ENCODE data around the gene SERPINB6. TPM values are rescaled to one million over a fixed set of nuclear protein-coding genes. Genes with fewer than 3 reads are reported as not detected.

The SERPINB6 gene
- total and polyA plus RNA-seq, 9 of the 15 experiments (the other 6 are each of a cell fraction or from before 2014, with no cell fraction given), result 86.6 to 211 (median 143) TPM

DNA sequence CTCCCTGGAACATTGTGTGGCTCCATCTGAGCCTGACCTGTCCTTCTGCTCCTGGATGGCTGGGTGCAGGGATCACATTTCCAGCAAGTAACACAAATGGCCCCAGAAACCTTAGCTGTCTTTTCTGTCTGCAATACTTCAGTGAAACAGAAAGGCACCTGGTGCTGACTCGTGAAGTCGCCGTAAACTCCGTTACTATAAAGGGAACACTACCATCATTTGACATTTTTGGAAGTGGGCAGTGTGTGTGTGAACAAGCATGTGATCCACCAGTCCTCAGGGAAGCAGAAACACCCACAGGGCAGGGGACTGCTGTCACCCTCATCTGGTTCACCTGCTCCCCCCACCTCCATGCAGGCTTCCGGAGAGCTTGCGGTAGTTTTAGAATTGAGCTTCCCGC, 23.9 kb downstream of the SERPINB6 start:
- DNase-seq (ENCODE audit: extremely low read depth in 1 of 4, low spot score in 3 of 4) (no peak), ATAC-seq (no peak), FAIRE-seq (no peak)
- Histone ChIP-seq H4K20me1 (replicated peaks; ENCODE audit: control insufficient read depth, insufficient read depth, low read length) (no peaks in the 10 kb centered on the region), H3K9me3 (replicated peaks; ENCODE audit: control insufficient read depth, insufficient read depth, low read depth, low read length) (no peaks in the 10 kb centered on the region), H3K4me3 (no peak overlapping the region), H3K4me1 (replicated peaks in 1 of 2; ENCODE audit: control insufficient read depth in 2 of 2, insufficient read depth in 2 of 2, low read length in 2 of 2) (peaks cover 27 to 29% of the 10 kb centered on the region in 2 experiments), H3K79me2 (ENCODE audit: control insufficient read depth, insufficient read depth, low read length) (no peaks in the 10 kb centered on the region), H3K9ac (ENCODE audit: insufficient read depth in 1 of 2, low read depth in 2 of 2, low read length in 2 of 2) (peak overlapping the region in 1 of 2 experiments; percentile 31; a peak in 1 of 4 replicates), H3K36me3 (ENCODE audit: control insufficient read depth, insufficient read depth, low read length) (peaks cover 46% of the 10 kb centered on the region), H2AFZ (ENCODE audit: low read depth, low read length) (no peak overlapping the region), H3K9me1 (ENCODE audit: control insufficient read depth, insufficient read depth, low read length) (no peaks in the 10 kb centered on the region), H3K4me2 (ENCODE audit: insufficient read depth, low read length) (no peak overlapping the region), H3K27me3 (ENCODE audit: control insufficient read depth in 2 of 2, insufficient read depth in 2 of 2, low read length in 2 of 2) (no peaks in the 10 kb centered on the region), H3K27ac (ENCODE audit: extremely low read depth, low read depth, low read length) (no peak overlapping the region)
- CTCF ChIA-PET (ENCODE audit: low intra/inter-chr PET ratio), result no interaction called here
- WGBS (ENCODE audit: insufficient coverage, low coverage, missing lambda C conversion rate), result 88% methylated on average over 7 of the region's 7 CpGs
- TF ChIP-seq, protein P1, sequence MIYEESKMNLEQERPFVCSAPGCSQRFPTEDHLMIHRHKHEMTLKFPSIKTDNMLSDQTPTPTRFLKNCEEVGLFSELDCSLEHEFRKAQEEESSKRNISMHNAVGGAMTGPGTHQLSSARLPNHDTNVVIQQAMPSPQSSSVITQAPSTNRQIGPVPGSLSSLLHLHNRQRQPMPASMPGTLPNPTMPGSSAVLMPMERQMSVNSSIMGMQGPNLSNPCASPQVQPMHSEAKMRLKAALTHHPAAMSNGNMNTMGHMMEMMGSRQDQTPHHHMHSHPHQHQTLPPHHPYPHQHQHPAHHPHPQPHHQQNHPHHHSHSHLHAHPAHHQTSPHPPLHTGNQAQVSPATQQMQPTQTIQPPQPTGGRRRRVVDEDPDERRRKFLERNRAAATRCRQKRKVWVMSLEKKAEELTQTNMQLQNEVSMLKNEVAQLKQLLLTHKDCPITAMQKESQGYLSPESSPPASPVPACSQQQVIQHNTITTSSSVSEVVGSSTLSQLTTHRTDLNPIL (CRISPR knock-in tag; IDR thresholded peaks at IDR 0.05), result no peak
- TF ChIP-seq, protein P2, sequence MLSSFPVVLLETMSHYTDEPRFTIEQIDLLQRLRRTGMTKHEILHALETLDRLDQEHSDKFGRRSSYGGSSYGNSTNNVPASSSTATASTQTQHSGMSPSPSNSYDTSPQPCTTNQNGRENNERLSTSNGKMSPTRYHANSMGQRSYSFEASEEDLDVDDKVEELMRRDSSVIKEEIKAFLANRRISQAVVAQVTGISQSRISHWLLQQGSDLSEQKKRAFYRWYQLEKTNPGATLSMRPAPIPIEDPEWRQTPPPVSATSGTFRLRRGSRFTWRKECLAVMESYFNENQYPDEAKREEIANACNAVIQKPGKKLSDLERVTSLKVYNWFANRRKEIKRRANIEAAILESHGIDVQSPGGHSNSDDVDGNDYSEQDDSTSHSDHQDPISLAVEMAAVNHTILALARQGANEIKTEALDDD (IDR thresholded peaks at IDR 0.05), result no peak
- TF ChIP-seq TAF9B (IDR thresholded peaks at IDR 0.05; ENCODE audit: partially characterized antibody) (no peak), MTA3 (IDR thresholded peaks at IDR 0.05; ENCODE audit: borderline replicate concordance) (no peak), ARNT (IDR thresholded peaks at IDR 0.05) (no peak), GABPB1 (CRISPR knock-in tag; IDR thresholded peaks at IDR 0.05) (no peak), HLTF (IDR thresholded peaks at IDR 0.05) (no peak), PRPF4 (IDR thresholded peaks at IDR 0.05; ENCODE audit: insufficient read depth, low read depth, low read length, poor library complexity, severe bottlenecking) (no peak), SREBF1 (IDR thresholded peaks at IDR 0.05; ENCODE audit: borderline replicate concordance, low read depth, low read length) (no peak), ZNF282 (CRISPR knock-in tag; IDR thresholded peaks at IDR 0.05) (no peak), MAFF (IDR thresholded peaks at IDR 0.05; ENCODE audit: low read length) (no peak), PURB (CRISPR knock-in tag; IDR thresholded peaks at IDR 0.05; ENCODE audit: low read depth) (no peak), ZNF316 (IDR thresholded peaks at IDR 0.05) (no peak), TAF15 (IDR thresholded peaks at IDR 0.05; ENCODE audit: low read depth, low read length) (no peak)
- TF ChIP-seq, protein P3, sequence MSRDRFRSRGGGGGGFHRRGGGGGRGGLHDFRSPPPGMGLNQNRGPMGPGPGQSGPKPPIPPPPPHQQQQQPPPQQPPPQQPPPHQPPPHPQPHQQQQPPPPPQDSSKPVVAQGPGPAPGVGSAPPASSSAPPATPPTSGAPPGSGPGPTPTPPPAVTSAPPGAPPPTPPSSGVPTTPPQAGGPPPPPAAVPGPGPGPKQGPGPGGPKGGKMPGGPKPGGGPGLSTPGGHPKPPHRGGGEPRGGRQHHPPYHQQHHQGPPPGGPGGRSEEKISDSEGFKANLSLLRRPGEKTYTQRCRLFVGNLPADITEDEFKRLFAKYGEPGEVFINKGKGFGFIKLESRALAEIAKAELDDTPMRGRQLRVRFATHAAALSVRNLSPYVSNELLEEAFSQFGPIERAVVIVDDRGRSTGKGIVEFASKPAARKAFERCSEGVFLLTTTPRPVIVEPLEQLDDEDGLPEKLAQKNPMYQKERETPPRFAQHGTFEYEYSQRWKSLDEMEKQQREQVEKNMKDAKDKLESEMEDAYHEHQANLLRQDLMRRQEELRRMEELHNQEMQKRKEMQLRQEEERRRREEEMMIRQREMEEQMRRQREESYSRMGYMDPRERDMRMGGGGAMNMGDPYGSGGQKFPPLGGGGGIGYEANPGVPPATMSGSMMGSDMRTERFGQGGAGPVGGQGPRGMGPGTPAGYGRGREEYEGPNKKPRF (IDR thresholded peaks at IDR 0.05; ENCODE audit: low read depth, low read length), result no peak
- TF ChIP-seq, protein P4, sequence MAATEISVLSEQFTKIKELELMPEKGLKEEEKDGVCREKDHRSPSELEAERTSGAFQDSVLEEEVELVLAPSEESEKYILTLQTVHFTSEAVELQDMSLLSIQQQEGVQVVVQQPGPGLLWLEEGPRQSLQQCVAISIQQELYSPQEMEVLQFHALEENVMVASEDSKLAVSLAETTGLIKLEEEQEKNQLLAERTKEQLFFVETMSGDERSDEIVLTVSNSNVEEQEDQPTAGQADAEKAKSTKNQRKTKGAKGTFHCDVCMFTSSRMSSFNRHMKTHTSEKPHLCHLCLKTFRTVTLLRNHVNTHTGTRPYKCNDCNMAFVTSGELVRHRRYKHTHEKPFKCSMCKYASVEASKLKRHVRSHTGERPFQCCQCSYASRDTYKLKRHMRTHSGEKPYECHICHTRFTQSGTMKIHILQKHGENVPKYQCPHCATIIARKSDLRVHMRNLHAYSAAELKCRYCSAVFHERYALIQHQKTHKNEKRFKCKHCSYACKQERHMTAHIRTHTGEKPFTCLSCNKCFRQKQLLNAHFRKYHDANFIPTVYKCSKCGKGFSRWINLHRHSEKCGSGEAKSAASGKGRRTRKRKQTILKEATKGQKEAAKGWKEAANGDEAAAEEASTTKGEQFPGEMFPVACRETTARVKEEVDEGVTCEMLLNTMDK (IDR thresholded peaks at IDR 0.05; ENCODE audit: borderline replicate concordance, insufficient read depth, low read depth, low read length, poor library complexity, severe bottlenecking), result no peak
- in situ Hi-C loops (cut with MboI), result no loop called here
- intact Hi-C loops (cut with micrococcal nuclease), result no loop called here
- POLR2A ChIA-PET, result interaction anchor here (0.8 to 2.2 kb wide), 4 partner anchors 8 to 166 kb away, joined by 4 to 8 read pairs (median 5); partner anchors contain the start of gene SERPINB1
- BruUV-seq (replicated peaks), result no TSS peak

Data from K562 (cell line).